ENCODE results near the gene LRPAP1.

DNA sequence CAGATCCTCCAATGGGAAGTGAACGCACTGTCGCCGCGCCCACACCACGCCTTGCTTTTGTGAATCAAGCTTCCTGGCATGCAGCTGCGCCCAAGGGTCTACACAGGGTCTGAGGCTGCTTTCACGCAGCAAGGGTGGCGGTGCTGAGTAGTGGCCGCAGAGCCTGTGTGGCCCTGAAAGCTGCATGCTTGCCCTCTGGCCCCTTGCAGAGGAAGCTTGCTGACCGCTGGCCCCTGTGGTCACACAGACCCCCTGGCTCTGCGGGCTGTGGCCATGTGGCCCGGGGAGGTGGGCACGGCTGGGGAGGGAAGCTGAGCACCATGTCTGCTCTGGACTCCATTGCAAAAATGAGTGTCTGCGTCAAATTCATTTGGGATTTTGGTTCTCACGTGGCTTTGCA lies 60.3 kb downstream of the LRPAP1 start:
- TF ChIP-seq POLR2AphosphoS5 (IDR thresholded peaks at IDR 0.05; ENCODE audit: low read depth, low read length) (no peak), REST (IDR thresholded peaks at IDR 0.05; ENCODE audit: insufficient read depth in 1 of 2, low read depth in 2 of 2, low read length in 1 of 2) (no peak)
- TF ChIP-seq, protein P1, sequence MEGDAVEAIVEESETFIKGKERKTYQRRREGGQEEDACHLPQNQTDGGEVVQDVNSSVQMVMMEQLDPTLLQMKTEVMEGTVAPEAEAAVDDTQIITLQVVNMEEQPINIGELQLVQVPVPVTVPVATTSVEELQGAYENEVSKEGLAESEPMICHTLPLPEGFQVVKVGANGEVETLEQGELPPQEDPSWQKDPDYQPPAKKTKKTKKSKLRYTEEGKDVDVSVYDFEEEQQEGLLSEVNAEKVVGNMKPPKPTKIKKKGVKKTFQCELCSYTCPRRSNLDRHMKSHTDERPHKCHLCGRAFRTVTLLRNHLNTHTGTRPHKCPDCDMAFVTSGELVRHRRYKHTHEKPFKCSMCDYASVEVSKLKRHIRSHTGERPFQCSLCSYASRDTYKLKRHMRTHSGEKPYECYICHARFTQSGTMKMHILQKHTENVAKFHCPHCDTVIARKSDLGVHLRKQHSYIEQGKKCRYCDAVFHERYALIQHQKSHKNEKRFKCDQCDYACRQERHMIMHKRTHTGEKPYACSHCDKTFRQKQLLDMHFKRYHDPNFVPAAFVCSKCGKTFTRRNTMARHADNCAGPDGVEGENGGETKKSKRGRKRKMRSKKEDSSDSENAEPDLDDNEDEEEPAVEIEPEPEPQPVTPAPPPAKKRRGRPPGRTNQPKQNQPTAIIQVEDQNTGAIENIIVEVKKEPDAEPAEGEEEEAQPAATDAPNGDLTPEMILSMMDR (IDR thresholded peaks at IDR 0.05), result no peak

All from Panc1 (cell line).